GM19023 (cell line): ENCODE measurements around the gene MAP3K2.
"Not testable (repeated sequence)": the region's sequence is repeated elsewhere in the genome, so short reads cannot be mapped to it uniquely, and the experiment has no call there.

Experiments
- ATAC-seq: cut with Tn5 transposase; IDR thresholded peaks from one replicate; pipeline ENCODE4 v1.9.1; 2021; ENCODE audit warnings: mild to moderate bottlenecking, moderate library complexity; ENCODE audit not compliant: unreplicated experiment

MAP3K2 gene

GRCh38 chr2:127353873-127354676 is 33.7 kb downstream of the MAP3K2 start:
- ATAC-seq: not testable (repeated sequence)

DNA sequence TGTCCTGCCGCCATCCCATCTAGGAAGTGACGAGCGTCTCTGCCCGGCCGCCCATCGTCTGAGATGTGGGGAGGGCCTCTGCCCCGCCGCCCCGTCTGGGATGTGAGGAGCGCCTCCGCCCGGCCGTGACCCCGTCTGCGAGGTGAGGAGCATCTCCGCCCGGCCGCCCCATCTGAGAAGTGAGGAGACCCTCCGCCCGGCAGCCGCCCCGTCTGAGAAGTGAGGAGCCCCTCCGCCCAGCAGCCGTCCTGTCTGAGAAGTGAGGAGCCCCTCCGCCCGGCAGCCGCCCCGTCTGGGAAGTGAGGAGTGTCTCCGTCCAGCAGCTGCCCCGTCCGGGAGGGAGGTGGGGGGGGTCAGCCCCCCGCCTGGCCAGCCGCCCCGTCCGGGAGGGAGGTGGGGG is 34.6 kb downstream of the MAP3K2 start:
- not testable (repeated sequence) for ATAC-seq

- no peak for ATAC-seq
These were observed 36.2 kb downstream of the MAP3K2 start for GRCh38 chr2:127351603-127352002.

DNA sequence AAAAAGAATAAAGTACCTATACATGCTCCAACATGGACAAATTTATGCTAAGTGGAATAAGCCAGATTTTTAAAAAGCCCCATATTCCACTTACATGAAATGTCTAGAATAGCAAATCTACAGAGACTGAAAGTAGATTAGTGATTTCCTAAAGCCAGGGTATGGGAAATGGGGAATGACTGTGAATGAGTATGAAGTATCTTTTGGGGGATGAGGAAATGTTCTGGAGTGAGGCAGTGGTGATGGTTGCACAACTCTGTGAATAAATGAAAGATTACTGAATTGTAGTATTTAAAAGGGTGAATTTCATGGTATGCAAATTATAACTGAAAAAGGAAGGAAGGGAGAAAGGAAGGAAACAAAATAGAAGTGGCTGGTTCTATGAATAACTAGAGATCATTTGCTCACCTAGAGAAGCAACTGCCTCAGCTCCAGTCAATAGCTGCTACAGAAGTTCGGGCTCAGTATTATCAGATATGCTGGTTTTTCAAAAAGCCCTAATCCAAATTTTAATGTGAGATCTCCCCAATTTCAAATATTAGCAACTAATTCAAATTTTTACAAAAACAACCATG is 39.3 kb downstream of the MAP3K2 start:
- no peak for ATAC-seq

DNA sequence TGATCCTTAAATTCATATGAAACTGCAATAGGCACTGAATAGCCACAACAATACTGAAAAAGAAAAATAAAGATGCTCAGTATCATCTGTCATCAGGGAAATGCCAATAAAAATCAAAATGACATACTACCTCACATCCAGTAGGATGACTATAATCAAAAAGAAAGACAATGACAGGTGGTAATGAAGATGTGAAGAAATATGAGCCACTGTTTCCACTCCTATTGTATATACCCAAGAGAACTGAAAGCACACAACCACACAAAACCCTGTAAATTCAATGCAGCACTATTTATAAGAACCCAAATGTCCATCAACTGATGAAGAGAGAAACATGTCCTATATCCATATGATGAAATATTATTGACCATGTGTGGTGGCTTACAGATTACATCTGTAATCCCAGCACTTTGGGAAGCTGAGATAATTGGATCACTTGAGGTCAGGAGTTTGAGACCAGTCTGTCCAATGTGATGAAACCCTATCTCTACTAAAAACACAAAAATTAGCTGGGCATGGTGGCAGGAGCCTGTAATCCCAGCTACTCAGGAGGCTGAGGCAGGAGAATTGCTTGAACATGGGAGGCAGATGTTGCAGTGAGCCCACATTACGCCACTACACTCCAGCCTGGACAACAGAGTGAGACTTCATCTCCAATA is 39.9 kb downstream of the MAP3K2 start:
- no peak for ATAC-seq

- ATAC-seq: no peak
These were observed 40.8 kb downstream of the MAP3K2 start for GRCh38 chr2:127347015-127347414.

DNA sequence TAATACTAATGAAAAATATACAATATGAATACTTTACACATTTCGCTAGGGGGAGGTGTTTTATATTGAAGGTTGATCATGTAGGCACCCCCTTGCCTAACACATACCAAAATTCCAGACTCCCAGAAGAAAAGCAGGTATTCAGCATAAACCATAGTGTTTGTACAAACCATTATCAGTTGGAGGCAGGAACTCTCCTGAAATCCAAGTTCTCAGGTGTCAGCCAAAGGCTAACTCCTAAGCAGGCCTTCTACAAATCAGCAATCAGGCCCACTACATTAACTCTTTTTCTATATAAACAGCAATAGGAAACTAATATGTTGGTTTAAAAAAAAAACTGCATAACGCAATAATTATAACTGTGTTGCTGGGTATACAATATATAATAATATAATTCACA is 44.5 kb downstream of the MAP3K2 start:
- no peak for ATAC-seq

GRCh38 chr2:127342101-127342500 is 45.7 kb downstream of the MAP3K2 start:
- ATAC-seq: no peak

DNA sequence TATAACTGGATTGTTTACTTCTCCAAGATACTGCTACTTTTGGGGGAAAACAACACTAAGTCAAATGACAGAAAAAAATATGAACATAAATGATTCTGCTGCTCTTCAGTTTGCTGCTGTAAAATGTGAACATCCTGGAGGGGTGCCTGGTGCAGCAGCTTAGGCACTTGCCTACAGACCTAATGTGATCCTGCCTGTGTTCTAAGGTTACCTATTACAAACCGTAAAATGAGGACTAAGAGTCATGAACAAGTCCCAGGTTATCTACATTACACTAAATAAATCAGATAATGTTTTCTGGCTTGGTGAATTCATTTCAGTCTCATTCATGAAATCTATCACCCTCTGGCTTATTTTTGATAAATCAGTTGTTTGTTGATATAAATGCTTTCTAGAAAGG is 55.4 kb downstream of the MAP3K2 start:
- ATAC-seq: no peak

DNA sequence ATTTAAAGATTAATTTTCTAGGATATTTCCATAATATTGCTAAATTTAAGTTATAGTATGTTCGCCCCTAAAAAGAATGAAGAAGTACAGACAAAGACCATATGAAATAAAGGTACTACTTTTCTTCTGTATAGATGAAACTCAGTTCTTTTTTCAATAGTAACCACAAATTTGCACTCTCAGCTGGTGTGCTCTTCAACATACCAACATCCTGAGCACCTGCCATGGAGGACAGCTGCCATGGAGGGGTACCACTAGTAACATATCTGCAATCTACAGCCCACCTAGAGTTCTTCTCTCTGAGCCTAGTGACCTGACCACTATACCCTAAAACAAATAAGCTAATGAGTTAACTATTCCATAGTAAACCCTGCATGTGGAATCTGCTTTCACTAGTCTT is 57.0 kb downstream of the MAP3K2 start:
- peak; percentile 74 for ATAC-seq

DNA sequence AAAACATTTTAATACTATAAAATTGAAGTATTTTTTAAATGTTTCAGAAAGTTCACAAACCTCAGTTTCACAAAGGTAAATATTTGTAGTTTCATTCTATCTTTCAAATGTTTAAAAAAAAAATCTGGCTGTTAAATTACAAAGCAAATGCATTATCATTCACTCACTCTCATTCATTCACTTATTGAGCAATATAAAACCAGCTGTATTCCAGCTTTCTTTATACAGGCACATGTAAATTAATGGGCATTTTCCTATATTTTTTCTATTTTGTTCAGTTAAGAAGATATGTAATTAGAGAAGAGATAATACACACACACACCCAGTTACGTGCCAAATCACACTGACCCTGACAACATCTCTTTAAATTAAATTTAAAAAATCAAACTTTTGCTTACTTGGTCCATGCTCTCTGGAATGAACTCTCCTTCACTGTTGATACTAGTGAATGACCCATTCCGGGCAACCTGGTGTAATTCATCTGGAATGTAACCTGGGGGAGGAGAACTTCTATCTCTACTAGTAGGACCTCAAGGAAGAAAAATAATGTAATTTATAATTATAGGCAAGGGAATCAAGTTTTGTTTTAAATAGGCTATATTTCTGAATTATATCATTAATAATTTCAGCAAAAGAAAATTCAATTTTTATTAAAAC is 61.4 kb downstream of the MAP3K2 start:
- no peak for ATAC-seq

GRCh38 chr2:127324635-127325034 is 63.1 kb downstream of the MAP3K2 start:
- no peak for ATAC-seq

DNA sequence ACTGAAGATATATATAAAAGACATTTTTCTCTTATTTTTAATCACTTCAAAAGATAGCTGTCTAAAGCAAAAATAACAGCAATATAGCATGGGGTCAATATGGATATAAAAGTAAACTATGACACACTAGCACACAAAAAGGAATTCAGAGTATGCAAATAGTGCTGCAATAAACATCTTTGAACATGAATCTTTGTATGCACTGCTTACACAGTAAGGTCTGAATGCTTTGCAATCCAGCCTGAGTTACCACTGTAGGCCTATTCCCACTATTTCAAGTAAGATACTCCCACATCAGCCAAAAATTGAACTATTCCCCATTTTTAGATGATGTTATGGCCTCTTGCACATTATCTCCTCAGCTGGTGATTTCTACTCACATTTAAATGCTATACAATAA is 66.5 kb downstream of the MAP3K2 start:
- no peak for ATAC-seq

GRCh38 chr2:127320586-127321275 is 67.0 kb downstream of the MAP3K2 start:
- ATAC-seq: no peak

DNA sequence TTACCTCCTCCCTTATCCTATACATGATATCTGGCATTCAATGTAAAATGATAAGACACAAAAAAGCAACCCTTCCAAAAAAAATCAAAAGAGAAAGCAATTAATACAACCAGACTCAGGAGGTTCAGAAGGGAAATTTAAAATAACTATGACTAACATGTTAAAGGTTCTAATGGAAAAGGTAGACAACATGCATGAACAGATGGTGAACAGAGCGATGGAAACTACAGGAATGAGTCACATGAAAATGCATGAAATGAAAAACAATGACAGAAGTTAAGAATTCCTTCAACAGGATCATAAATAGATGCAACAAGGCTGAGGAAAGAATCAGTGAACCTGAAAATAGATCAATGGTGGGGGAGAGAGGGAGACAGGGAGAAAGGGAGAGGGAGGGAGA is 67.7 kb downstream of the MAP3K2 start:
- ATAC-seq: no peak

GRCh38 chr2:127314193-127314988 is 73.4 kb downstream of the MAP3K2 start:
- ATAC-seq: no peak

DNA sequence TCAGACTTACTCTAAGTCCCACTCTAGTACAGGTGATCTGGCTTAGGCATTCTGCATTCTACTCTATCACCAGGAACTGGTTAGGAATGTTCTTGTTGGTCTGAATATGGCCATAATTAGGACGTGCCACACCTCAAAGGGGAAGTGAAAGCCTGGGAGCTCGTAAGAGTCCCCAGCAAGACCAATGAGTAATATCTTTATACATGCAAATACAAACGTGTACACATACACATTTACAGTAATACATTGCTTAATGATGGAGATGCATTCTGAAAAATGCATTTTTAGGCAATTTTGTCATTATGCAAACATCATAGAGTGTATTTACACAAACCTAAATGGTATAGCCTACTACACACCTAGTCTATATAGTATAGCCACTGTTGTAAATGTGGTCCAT is 74.4 kb downstream of the MAP3K2 start:
- ATAC-seq: peak; percentile 93

GRCh38 chr2:127310980-127311379 is 76.8 kb downstream of the MAP3K2 start:
- ATAC-seq: no peak

DNA sequence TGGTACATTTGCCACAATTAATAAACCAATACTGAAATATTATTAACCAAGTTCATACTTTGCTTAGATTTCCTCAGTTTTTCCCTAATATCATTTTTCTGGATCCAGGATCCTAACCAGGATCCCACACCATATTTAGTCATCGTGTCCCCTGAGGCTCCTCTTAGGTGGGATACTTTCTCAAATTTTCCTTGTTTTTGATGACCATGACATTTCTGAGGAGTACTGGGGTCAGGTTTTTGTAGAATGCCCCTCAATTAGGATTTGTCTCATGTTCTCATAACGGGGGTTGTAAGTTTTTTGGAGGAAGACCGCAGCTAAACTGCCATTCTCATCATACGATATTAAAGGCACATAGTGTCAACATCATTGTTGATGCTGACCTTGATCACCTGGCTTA is 78.3 kb downstream of the MAP3K2 start:
- no peak for ATAC-seq

GRCh38 chr2:127308586-127309138 is 79.1 kb downstream of the MAP3K2 start:
- ATAC-seq: no peak
